ENCODE measurements around the gene KRTAP10-1.
"Not testable (repeated sequence)": the region's sequence is repeated elsewhere in the genome, so short reads cannot be mapped to it uniquely, and the experiment has no call there.

KRTAP10-1 gene

GRCh38 chr21:44507673-44508425 is 32.1 kb downstream of the KRTAP10-1 start:
- H3K27me3 ChIP-seq (replicated peaks; ENCODE audit: control insufficient read depth, insufficient read depth, low read length) = no peaks in the 10 kb centered on the region; the same call in 1 of the 2 replicates

GRCh38 chr21:44506279-44507255 is 33.4 kb downstream of the KRTAP10-1 start:
- no peak overlapping the region for H3K4me3 ChIP-seq (replicated peaks; ENCODE audit: low read depth, low read length)
- DNase-seq (ENCODE audit: extremely low read depth, insufficient read length) = no peak
- TF ChIP-seq CTCF (IDR thresholded peaks at IDR 0.05; ENCODE audit: insufficient read depth, low read length, poor library complexity, severe bottlenecking) = no peak
- no peaks in the 10 kb centered on the region for H3K36me3 ChIP-seq (ENCODE audit: control insufficient read depth, insufficient read depth, low read length)
- H3K27me3 ChIP-seq (replicated peaks; ENCODE audit: control insufficient read depth, insufficient read depth, low read length) = no peaks in the 10 kb centered on the region; the same call in 1 of the 2 replicates

More at GRCh38 chr21:44507673-44508425, 32.1 kb downstream of the KRTAP10-1 start:
- Histone ChIP-seq H3K4me3 (replicated peaks; ENCODE audit: low read depth, low read length) (no peak overlapping the region), H3K36me3 (ENCODE audit: control insufficient read depth, insufficient read depth, low read length) (no peaks in the 10 kb centered on the region)
- TF ChIP-seq CTCF (IDR thresholded peaks at IDR 0.05; ENCODE audit: insufficient read depth, low read length, poor library complexity, severe bottlenecking) = no peak
- no peak for DNase-seq (ENCODE audit: extremely low read depth, insufficient read length)

- no peak for DNase-seq (ENCODE audit: extremely low read depth, insufficient read length)
- no peaks in the 10 kb centered on the region for H3K36me3 ChIP-seq (ENCODE audit: control insufficient read depth, insufficient read depth, low read length)
- TF ChIP-seq CTCF (IDR thresholded peaks at IDR 0.05; ENCODE audit: insufficient read depth, low read length, poor library complexity, severe bottlenecking) = no peak
- no peak overlapping the region for H3K4me3 ChIP-seq (replicated peaks; ENCODE audit: low read depth, low read length)
- no peaks in the 10 kb centered on the region for H3K27me3 ChIP-seq (replicated peaks; ENCODE audit: control insufficient read depth, insufficient read depth, low read length)
These were observed 34.2 kb downstream of the KRTAP10-1 start for GRCh38 chr21:44505673-44506278.

GRCh38 chr21:44503901-44504399 is 36.0 kb downstream of the KRTAP10-1 start:
- no peak for DNase-seq (ENCODE audit: extremely low read depth, insufficient read length)
- Histone ChIP-seq H3K36me3 (ENCODE audit: control insufficient read depth, insufficient read depth, low read length) (no peaks in the 10 kb centered on the region), H3K27me3 (replicated peaks; ENCODE audit: control insufficient read depth, insufficient read depth, low read length) (no peaks in the 10 kb centered on the region), H3K4me3 (replicated peaks; ENCODE audit: low read depth, low read length) (no peak overlapping the region)
- TF ChIP-seq CTCF (IDR thresholded peaks at IDR 0.05; ENCODE audit: insufficient read depth, low read length, poor library complexity, severe bottlenecking) = no peak

- H3K4me3 ChIP-seq (replicated peaks; ENCODE audit: low read depth, low read length); H3K27me3 ChIP-seq (replicated peaks; ENCODE audit: control insufficient read depth, insufficient read depth, low read length); DNase-seq (ENCODE audit: extremely low read depth, insufficient read length); H3K36me3 ChIP-seq (ENCODE audit: control insufficient read depth, insufficient read depth, low read length): not testable (repeated sequence)
These were observed 36.7 kb downstream of the KRTAP10-1 start for GRCh38 chr21:44503006-44503889.

Measured in GM06990 (cell line).